Measurements from ENCODE around the gene ZDHHC24. TPM values are rescaled to one million over a fixed set of nuclear protein-coding genes. Genes with fewer than 3 reads are reported as not detected.

ZDHHC24 gene, protein sequence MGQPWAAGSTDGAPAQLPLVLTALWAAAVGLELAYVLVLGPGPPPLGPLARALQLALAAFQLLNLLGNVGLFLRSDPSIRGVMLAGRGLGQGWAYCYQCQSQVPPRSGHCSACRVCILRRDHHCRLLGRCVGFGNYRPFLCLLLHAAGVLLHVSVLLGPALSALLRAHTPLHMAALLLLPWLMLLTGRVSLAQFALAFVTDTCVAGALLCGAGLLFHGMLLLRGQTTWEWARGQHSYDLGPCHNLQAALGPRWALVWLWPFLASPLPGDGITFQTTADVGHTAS
- 2.6 TPM for polyA plus RNA-seq (2013, experiment 1 of 2)
- polyA plus RNA-seq (2013, experiment 2 of 2), result 2.6 TPM

DNA sequence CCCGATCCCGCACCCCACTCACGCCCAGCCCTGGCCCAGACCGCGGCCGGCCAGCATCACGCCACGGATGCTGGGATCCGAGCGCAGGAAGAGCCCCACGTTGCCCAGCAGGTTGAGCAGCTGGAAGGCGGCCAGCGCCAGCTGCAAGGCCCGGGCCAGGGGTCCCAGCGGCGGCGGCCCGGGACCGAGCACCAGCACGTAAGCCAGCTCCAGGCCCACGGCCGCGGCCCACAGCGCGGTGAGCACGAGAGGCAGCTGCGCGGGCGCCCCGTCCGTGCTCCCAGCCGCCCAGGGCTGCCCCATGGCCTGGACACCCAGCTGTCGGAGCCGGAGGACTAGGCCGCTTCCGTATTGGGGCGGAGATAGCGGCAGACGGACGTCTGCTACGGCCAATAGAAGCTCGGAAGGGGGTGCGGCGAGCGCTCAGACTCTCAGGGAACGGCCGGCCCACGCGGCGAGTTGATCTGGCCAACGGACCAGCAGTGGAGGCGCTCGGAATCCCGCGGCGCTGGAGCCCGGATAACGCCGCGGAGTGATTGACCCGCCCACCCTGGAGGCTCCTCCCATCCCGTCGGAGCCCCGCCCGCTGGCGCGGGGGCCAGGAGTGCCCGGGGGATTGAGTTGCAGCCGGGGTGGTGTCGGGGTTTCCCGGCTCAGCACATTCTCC lies at the start of gene ZDHHC24:
Gene ZDHHC24, minus strand, starts transcription at position 348 of the 667 bp plus-strand sequence. Its CDS starts 45 bp downstream, at position 303.
- no CpG with 5 or more reads among the region's 71 CpGs for WGBS (ENCODE audit: extremely low coverage, insufficient coverage, low lambda C conversion rate)
- peak within 1 kb of the TSS; percentile 93 for H3K9ac ChIP-seq (ENCODE audit: low read length)
- H4K8ac ChIP-seq (ENCODE audit: low read depth, low read length), result peak within 1 kb of the TSS; percentile 7
- H3K18ac ChIP-seq (ENCODE audit: low read length), result peak within 1 kb of the TSS; percentile 62
- H3K4me2 ChIP-seq (ENCODE audit: low read length), result peak within 1 kb of the TSS; percentile 78
- no peaks in the 10 kb centered on the region for H3K36me3 ChIP-seq (ENCODE audit: control insufficient read depth, insufficient read depth, low read length)
- H3K56ac ChIP-seq (ENCODE audit: low read length), result peak within 1 kb of the TSS; percentile 94
- peak; percentile 98 for DNase-seq
- no peaks in the 10 kb centered on the region for H3K4me1 ChIP-seq (ENCODE audit: control insufficient read depth, low read depth, low read length)
- no peak within 1 kb of the TSS for H2BK120ac ChIP-seq (ENCODE audit: low read depth, low read length)
- no peaks in the 10 kb centered on the region for H3K27me3 ChIP-seq (ENCODE audit: insufficient read depth, low read length, poor library complexity)
- no peak within 1 kb of the TSS for H4K5ac ChIP-seq (ENCODE audit: low read length)
- no peak within 1 kb of the TSS for H3K23ac ChIP-seq (ENCODE audit: low read length)
- no peaks in the 10 kb centered on the region for H3K79me2 ChIP-seq (ENCODE audit: control insufficient read depth, insufficient read depth, low read length)
- H2BK15ac ChIP-seq (replicated peaks; ENCODE audit: low read depth), result no peak within 1 kb of the TSS
- H3K79me1 ChIP-seq (ENCODE audit: low read length), result no peaks in the 10 kb centered on the region
- peak within 1 kb of the TSS; percentile 81 for H3K4me3 ChIP-seq (ENCODE audit: low read length)
- no peak within 1 kb of the TSS for H2BK5ac ChIP-seq (ENCODE audit: low read length)
- no peak within 1 kb of the TSS for H3K27ac ChIP-seq (ENCODE audit: low read depth, low read length)
- H2AK5ac ChIP-seq (ENCODE audit: low read length), result no peak within 1 kb of the TSS
- peak within 1 kb of the TSS; percentile 8 for H3K4ac ChIP-seq (ENCODE audit: low read depth, low read length)

- no peak overlapping the region for H3K4me3 ChIP-seq (ENCODE audit: low read length)
- H3K4me2 ChIP-seq (ENCODE audit: low read length), result no peak overlapping the region
Measured at GRCh38 chr11:66595245-66595904, 49.5 kb upstream of the ZDHHC24 start.

GRCh38 chr11:66593650-66594049 lies 47.8 kb upstream of the ZDHHC24 start:
- DNase-seq, result no peak
- no peak overlapping the region for H3K4me3 ChIP-seq (ENCODE audit: low read length)
- WGBS (ENCODE audit: extremely low coverage, insufficient coverage, low lambda C conversion rate), result no CpG with 5 or more reads among the region's 7 CpGs
- peak overlapping the region; percentile 92 for H3K56ac ChIP-seq (ENCODE audit: low read length)
- no peaks in the 10 kb centered on the region for H3K79me2 ChIP-seq (ENCODE audit: control insufficient read depth, insufficient read depth, low read length)
- no peaks in the 10 kb centered on the region for H3K79me1 ChIP-seq (ENCODE audit: low read length)
- peak overlapping the region; percentile 45 for H3K23ac ChIP-seq (ENCODE audit: low read length)
- H2BK120ac ChIP-seq (ENCODE audit: low read depth, low read length), result no peak overlapping the region
- H3K27me3 ChIP-seq (ENCODE audit: insufficient read depth, low read length, poor library complexity), result no peaks in the 10 kb centered on the region
- H4K8ac ChIP-seq (ENCODE audit: low read depth, low read length), result no peak overlapping the region
- no peaks in the 10 kb centered on the region for H3K36me3 ChIP-seq (ENCODE audit: control insufficient read depth, insufficient read depth, low read length)
- H3K4me2 ChIP-seq (ENCODE audit: low read length), result peak overlapping the region; percentile 60
- H3K4me1 ChIP-seq (ENCODE audit: control insufficient read depth, low read depth, low read length), result no peaks in the 10 kb centered on the region
- no peak overlapping the region for H3K27ac ChIP-seq (ENCODE audit: low read depth, low read length)
- no peak overlapping the region for H2BK5ac ChIP-seq (ENCODE audit: low read length)
- H4K5ac ChIP-seq (ENCODE audit: low read length), result no peak overlapping the region
- peak overlapping the region; percentile 86 for H3K9ac ChIP-seq (ENCODE audit: low read length)
- H2BK15ac ChIP-seq (replicated peaks; ENCODE audit: low read depth), result no peak overlapping the region
- H2AK5ac ChIP-seq (ENCODE audit: low read length), result no peak overlapping the region
- H3K18ac ChIP-seq (ENCODE audit: low read length), result no peak overlapping the region
- H3K4ac ChIP-seq (ENCODE audit: low read depth, low read length), result no peak overlapping the region

More at GRCh38 chr11:66595245-66595904, 49.5 kb upstream of the ZDHHC24 start:
- no peak overlapping the region for H4K5ac ChIP-seq (ENCODE audit: low read length)
- H3K23ac ChIP-seq (ENCODE audit: low read length), result no peak overlapping the region
- H4K8ac ChIP-seq (ENCODE audit: low read depth, low read length), result no peak overlapping the region
- H2BK120ac ChIP-seq (ENCODE audit: low read depth, low read length), result no peak overlapping the region
- no peak for DNase-seq
- no peak overlapping the region for H3K4ac ChIP-seq (ENCODE audit: low read depth, low read length)
- H3K18ac ChIP-seq (ENCODE audit: low read length), result no peak overlapping the region
- H3K79me1 ChIP-seq (ENCODE audit: low read length), result no peaks in the 10 kb centered on the region
- no peak overlapping the region for H3K9ac ChIP-seq (ENCODE audit: low read length)
- no peak overlapping the region for H2BK15ac ChIP-seq (replicated peaks; ENCODE audit: low read depth)
- no peak overlapping the region for H3K27ac ChIP-seq (ENCODE audit: low read depth, low read length)
- H3K36me3 ChIP-seq (ENCODE audit: control insufficient read depth, insufficient read depth, low read length), result no peaks in the 10 kb centered on the region
- no peak overlapping the region for H2AK5ac ChIP-seq (ENCODE audit: low read length)
- no CpG with 5 or more reads among the region's 5 CpGs for WGBS (ENCODE audit: extremely low coverage, insufficient coverage, low lambda C conversion rate)
- no peaks in the 10 kb centered on the region for H3K4me1 ChIP-seq (ENCODE audit: control insufficient read depth, low read depth, low read length)
- no peaks in the 10 kb centered on the region for H3K79me2 ChIP-seq (ENCODE audit: control insufficient read depth, insufficient read depth, low read length)
- H3K56ac ChIP-seq (ENCODE audit: low read length), result no peak overlapping the region
- no peaks in the 10 kb centered on the region for H3K27me3 ChIP-seq (ENCODE audit: insufficient read depth, low read length, poor library complexity)
- H2BK5ac ChIP-seq (ENCODE audit: low read length), result no peak overlapping the region

DNA sequence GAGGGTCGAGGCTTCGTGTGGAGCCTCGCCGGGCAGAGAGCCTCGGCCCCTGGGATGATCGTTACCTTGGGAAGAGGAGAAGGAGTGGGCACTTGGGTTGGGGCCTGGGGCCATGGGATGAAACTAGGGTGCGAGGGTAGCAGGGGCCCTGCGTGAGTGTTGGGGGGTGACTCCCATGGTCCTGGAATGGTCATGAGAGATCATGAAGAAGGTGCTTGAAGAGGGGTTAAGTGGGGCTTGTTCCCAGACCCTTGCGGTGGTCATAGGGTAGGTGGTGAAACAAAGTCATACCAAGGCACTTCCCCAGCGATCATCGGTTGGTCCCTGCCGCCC lies 47.4 kb upstream of the ZDHHC24 start:
- WGBS (ENCODE audit: extremely low coverage, insufficient coverage, low lambda C conversion rate), result no CpG with 5 or more reads among the region's 12 CpGs

DNA sequence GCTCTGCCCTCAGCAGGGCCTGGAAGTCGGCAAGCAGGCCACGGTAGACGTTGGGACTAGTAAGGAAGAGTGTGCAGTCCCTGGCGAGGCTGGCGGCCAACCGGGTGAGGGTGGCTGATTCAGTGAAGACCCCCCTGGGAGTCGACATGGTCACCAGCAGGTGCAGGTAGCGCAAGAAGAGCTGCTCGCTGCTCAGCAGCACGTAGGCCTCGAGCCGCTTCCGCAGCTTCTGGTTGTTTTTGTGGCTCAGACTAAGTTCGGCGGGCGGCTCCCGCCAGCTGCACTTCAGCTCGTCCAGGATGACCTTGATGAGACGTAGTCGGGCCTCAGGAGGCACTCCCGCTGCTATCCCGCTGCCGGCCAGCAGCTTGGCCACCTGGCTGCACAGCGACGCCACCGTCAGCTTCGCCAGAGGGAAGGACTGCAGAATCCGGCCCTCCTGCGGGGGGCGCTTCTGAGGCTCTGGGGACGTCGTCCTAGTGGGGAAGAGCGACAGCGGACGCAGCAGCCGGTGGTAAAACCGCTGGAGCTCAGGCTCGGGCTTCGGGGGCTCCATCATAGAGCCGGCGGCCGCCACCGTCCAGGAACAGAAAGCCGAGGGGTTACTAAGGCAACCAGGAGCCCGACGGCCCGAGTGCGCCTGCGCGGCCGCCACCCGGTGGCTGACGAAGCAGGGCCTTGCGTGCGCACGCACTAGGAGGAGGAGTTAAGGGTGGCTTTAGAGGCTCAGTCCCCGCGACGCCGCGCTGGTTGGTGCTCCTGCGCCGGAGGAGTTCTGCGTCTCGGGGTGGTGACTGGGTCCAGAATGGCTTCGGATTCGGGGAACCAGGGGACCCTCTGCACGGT lies 46.8 kb upstream of the ZDHHC24 start, which contains the start of the genes CCDC87 and CCS:
Gene CCDC87, minus strand, starts transcription at position 607 of the 846 bp plus-strand sequence. Its CDS starts 48 bp downstream, at position 559.
Gene CCS, plus strand, starts transcription at position 729 of the 846 bp plus-strand sequence. Its CDS starts 77 bp downstream, at position 806.
- H3K36me3 ChIP-seq (ENCODE audit: control insufficient read depth, insufficient read depth, low read length), result no peaks in the 10 kb centered on the region
- peak within 1 kb of the TSS; percentile 49 for H3K4me3 ChIP-seq (ENCODE audit: low read length)
- no peaks in the 10 kb centered on the region for H3K79me1 ChIP-seq (ENCODE audit: low read length)
- H2BK120ac ChIP-seq (ENCODE audit: low read depth, low read length), result no peak within 1 kb of the TSS
- H3K23ac ChIP-seq (ENCODE audit: low read length), result peak within 1 kb of the TSS; percentile 45
- no peaks in the 10 kb centered on the region for H3K79me2 ChIP-seq (ENCODE audit: control insufficient read depth, insufficient read depth, low read length)
- H4K8ac ChIP-seq (ENCODE audit: low read depth, low read length), result no peak within 1 kb of the TSS
- H2AK5ac ChIP-seq (ENCODE audit: low read length), result no peak within 1 kb of the TSS
- no peaks in the 10 kb centered on the region for H3K27me3 ChIP-seq (ENCODE audit: insufficient read depth, low read length, poor library complexity)
- H3K56ac ChIP-seq (ENCODE audit: low read length), result peak within 1 kb of the TSS; percentile 92
- peak within 1 kb of the TSS; percentile 69 for H3K4me2 ChIP-seq (ENCODE audit: low read length)
- DNase-seq, result peak; percentile 97
- H3K27ac ChIP-seq (ENCODE audit: low read depth, low read length), result no peak within 1 kb of the TSS
- H2BK15ac ChIP-seq (replicated peaks; ENCODE audit: low read depth), result no peak within 1 kb of the TSS
- H3K4ac ChIP-seq (ENCODE audit: low read depth, low read length), result no peak within 1 kb of the TSS
- H3K18ac ChIP-seq (ENCODE audit: low read length), result no peak within 1 kb of the TSS
- no CpG with 5 or more reads among the region's 68 CpGs for WGBS (ENCODE audit: extremely low coverage, insufficient coverage, low lambda C conversion rate)
- H2BK5ac ChIP-seq (ENCODE audit: low read length), result no peak within 1 kb of the TSS
- H4K5ac ChIP-seq (ENCODE audit: low read length), result no peak within 1 kb of the TSS
- no peaks in the 10 kb centered on the region for H3K4me1 ChIP-seq (ENCODE audit: control insufficient read depth, low read depth, low read length)
- peak within 1 kb of the TSS; percentile 86 for H3K9ac ChIP-seq (ENCODE audit: low read length)

More for the DNA sequence above, 47.4 kb upstream of the ZDHHC24 start:
- H3K27me3 ChIP-seq (ENCODE audit: insufficient read depth, low read length, poor library complexity), result no peaks in the 10 kb centered on the region
- no peak overlapping the region for H4K5ac ChIP-seq (ENCODE audit: low read length)
- H3K27ac ChIP-seq (ENCODE audit: low read depth, low read length), result no peak overlapping the region
- no peak overlapping the region for H2AK5ac ChIP-seq (ENCODE audit: low read length)
- H3K9ac ChIP-seq (ENCODE audit: low read length), result peak overlapping the region; percentile 86
- peak overlapping the region; percentile 92 for H3K56ac ChIP-seq (ENCODE audit: low read length)
- H2BK15ac ChIP-seq (replicated peaks; ENCODE audit: low read depth), result no peak overlapping the region
- H3K4ac ChIP-seq (ENCODE audit: low read depth, low read length), result no peak overlapping the region
- peak overlapping the region; percentile 49 for H3K4me3 ChIP-seq (ENCODE audit: low read length)
- no peaks in the 10 kb centered on the region for H3K36me3 ChIP-seq (ENCODE audit: control insufficient read depth, insufficient read depth, low read length)
- peak overlapping the region; percentile 60 for H3K4me2 ChIP-seq (ENCODE audit: low read length)
- no peak overlapping the region for H2BK120ac ChIP-seq (ENCODE audit: low read depth, low read length)
- H3K79me2 ChIP-seq (ENCODE audit: control insufficient read depth, insufficient read depth, low read length), result no peaks in the 10 kb centered on the region
- no peak overlapping the region for H4K8ac ChIP-seq (ENCODE audit: low read depth, low read length)
- no peak overlapping the region for H3K23ac ChIP-seq (ENCODE audit: low read length)
- no peak overlapping the region for H3K18ac ChIP-seq (ENCODE audit: low read length)
- no peak overlapping the region for H2BK5ac ChIP-seq (ENCODE audit: low read length)
- H3K79me1 ChIP-seq (ENCODE audit: low read length), result no peaks in the 10 kb centered on the region
- H3K4me1 ChIP-seq (ENCODE audit: control insufficient read depth, low read depth, low read length), result no peaks in the 10 kb centered on the region
- DNase-seq, result no peak
